KBM-7 (cell line): Measurements from ENCODE around the gene ANXA9.

Source experiments
- DNase-seq: peaks from one replicate; pipeline ENCODE4 v3.0.0-alpha.2; 2015
- in situ Hi-C: fragments of 300-500 bp; cut with MboI; formaldehyde crosslinking; loops from 2 replicates; pipeline ENCODE4 v1.14.3; 2020; ENCODE audit warnings: low sequenced_read_pairs, low pct_unique_long_range_greater_than_20kb, mixed read lengths

ANXA9 gene

DNA sequence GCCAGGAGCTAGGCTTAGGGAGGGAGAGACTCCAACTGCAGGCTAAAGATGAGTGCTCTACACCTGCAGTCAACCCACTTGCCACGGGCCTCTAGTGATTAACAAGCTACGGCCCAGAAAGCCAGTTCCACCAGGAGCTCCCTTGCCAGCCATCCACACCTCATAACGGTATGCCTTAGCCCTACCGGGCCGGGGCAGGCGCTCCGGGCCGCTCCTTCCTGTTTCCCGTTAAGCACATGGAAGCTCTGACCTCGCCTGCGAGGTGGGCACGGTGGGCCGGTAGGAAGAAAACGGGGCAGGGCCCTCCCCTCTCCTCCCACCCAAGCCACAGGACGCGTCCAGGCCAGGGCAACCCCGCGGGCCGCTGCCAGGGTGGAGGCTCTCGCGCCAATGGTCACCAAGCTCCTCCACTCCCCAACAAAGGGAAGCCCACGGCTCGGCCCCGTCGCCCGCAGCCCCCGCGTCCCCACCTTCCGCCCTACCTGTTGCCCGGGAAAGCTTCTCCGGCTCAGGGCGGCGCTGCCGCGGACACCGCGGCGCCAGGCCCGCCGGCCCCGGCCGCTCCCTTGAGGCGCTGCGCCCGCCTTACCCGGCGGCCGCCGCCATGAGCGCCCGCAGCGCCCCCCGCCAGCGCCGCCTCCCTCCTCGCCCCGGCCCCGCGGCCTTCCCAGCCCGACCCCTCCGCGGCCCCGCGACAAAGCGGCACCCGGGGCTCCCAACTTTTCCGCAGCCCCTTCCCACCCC, 8.1 kb upstream of the ANXA9 start:
- in situ Hi-C loops = no loop called here
- DNase-seq = peak; percentile 56

DNA sequence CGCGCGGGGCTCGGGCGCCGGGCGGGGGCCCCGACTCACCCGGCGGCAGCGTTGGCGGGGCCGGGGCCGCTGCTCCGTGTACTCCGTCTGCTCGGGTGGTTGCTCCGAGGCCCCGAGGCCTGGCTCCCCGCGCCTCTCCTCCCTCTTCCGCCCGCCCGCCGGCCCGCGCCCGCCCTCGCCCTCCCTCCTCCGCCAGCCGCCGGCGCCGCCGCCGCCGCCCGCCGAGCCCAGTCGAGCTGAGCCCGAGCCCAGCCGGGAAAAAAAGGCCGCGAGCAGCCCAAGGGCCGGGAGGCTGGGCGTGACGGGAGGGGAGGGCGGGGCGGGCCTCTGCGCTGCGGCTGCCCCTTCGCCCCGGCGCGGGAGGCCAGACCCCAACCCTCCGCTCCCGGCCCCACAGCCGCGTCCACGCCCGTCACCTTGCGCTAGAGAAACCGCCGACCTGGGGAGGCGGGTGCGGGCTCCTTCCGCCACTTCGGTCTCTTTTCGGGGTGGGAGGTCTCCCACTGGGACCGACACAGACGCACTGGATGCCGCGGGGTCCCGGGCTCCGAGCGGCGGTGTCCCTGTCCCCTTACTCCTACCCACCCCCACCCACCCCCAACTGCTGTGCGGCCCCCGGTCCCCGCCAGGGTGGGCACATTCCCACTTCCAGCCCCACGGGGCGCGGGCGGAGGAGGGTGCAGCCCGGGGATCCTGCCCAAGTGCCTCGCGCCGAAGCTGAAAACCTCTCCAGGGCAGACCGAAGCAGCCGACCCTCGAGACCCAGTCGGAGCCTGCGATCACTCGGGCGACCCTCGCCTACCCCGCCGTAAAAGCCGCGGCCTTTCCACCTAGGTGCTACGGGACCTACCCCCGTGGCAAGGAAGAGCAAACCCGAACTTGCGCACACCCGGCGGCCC, 7.3 kb upstream of the ANXA9 start, which contains the start of gene CERS2:
CERS2 (minus strand) TSS at position 256 of the 899 bp plus-strand sequence. CDS start 5,745 bp downstream, outside the sequence.
- peak; percentile 58 for DNase-seq
- in situ Hi-C loops = no loop called here

GRCh38 chr1:150976401-150976821, 5.7 kb upstream of the ANXA9 start:
- in situ Hi-C loops = no loop called here
- no peak for DNase-seq

DNA sequence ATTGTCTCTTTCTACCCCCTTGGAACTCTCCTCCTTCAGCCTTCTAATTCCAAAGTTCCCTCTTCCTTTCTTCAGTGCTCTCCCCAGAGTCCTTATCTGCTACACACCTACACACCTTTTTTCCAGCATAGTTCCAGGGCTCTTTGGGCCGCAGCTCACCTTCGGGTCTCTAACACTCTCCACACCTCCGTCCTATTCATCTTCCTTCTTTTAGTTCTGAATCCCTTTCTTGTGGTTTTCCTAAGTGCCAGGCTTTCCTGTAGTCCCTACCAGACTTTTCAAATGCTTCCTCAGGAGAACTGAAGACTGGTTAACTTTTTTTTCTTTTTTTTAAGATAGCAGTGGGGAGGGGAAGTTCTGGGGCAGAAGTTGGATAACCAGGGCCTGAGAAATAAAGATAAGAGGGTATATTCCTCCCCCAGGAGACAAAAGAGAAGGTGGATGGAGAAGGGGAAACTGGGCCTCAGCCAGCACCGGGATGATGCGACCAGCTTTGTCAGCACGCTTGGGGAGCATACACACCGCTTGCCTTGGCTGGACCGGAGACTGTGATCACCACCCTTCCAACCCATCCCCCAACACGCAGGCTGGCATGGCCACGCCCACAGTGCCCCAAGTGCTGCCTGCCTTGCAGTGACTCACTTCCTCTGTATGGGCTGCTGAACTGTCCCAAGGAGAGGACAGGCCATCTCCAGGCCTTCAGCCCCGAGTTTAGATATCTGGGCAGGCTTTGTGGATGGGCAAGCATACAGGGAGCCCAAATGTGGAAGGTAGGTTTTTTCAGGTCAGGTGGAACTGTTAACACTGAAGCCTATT, 5.0 kb upstream of the ANXA9 start:
- in situ Hi-C loops = no loop called here
- DNase-seq = peak; percentile 95

- in situ Hi-C loops = no loop called here
- peak; percentile 93 for DNase-seq
Observed at GRCh38 chr1:150979092-150980056, 2.7 kb upstream of the ANXA9 start.

DNA sequence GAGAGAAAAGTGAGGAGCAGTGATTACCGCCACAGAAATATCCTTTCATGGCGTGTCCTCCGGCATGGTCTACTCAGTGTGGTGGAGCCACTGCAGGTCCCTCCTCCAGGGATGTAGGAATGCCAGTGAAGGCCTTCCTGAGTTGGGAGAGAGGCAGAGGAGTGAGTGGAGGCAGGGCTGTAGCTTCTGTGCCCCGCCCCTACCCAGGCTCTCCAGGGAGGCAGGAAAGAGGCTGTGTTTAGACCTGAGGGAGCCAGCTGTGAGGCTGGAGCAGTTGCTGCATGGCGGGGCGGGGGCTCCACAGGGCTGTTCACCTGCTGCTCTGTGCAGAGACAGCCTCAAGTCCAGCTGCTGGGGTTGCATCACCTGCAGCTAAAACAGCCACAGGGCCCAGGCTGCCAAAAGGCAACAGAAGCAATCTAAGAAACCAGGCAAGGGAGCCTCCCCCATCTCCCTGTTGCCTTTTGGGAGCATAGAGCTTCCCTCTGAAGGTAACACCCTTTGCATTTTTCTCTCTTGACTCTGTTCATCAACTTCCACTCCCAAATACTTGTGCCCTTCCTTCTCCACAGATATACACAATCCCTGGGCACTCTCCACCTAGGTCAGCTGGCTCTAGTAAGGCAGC, 801 bp upstream of the ANXA9 start:
- in situ Hi-C loops = no loop called here
- no peak for DNase-seq

- in situ Hi-C loops = no loop called here
- no peak for DNase-seq
Observed at GRCh38 chr1:150985179-150985825, 3.2 kb downstream of the ANXA9 start.

- DNase-seq = no peak
- in situ Hi-C loops = no loop called here
Observed at GRCh38 chr1:150987924-150988323, 5.8 kb downstream of the ANXA9 start.

- in situ Hi-C loops = no loop called here
- DNase-seq = no peak
Observed at GRCh38 chr1:150992626-150993025, 10.5 kb downstream of the ANXA9 start.

- in situ Hi-C loops = no loop called here
- DNase-seq = no peak
Observed at GRCh38 chr1:150994248-150994647, 12.2 kb downstream of the ANXA9 start.

GRCh38 chr1:150995460-150995859, 13.4 kb downstream of the ANXA9 start:
- in situ Hi-C loops = no loop called here
- DNase-seq = no peak

- in situ Hi-C loops = no loop called here
- DNase-seq = no peak
Observed at GRCh38 chr1:150995896-150996295, 13.8 kb downstream of the ANXA9 start.

- no peak for DNase-seq
- in situ Hi-C loops = no loop called here
Observed at GRCh38 chr1:150997126-150997872, 15.2 kb downstream of the ANXA9 start.

GRCh38 chr1:150997949-150998348, 15.9 kb downstream of the ANXA9 start:
- in situ Hi-C loops = no loop called here
- no peak for DNase-seq

- in situ Hi-C loops = no loop called here
Observed at GRCh38 chr1:150999051-150999674, 17.1 kb downstream of the ANXA9 start.

GRCh38 chr1:150999926-151000325, 17.8 kb downstream of the ANXA9 start:
- in situ Hi-C loops = no loop called here
- no peak for DNase-seq

More at GRCh38 chr1:150999051-150999674, 17.1 kb downstream of the ANXA9 start:
- no peak for DNase-seq
